WERI-Rb-1 (cell line): ENCODE measurements around the gene CCNJ.

Experiments
- DNase-seq: peaks from one replicate; pipeline ENCODE4 v3.0.0-alpha.2; 2020
- H3K27ac ChIP-seq: fragments of 250-450 bp; sonication (Bioruptor Pico); 2 replicates; pipeline ENCODE4 v1.5.1; 2020; ENCODE audit warnings: mild to moderate bottlenecking, moderate library complexity
- H3K27me3 ChIP-seq: fragments of 250-450 bp; sonication (Bioruptor Pico); 2 replicates; pipeline ENCODE4 v1.5.1; 2021; ENCODE audit warnings: mild to moderate bottlenecking, low read depth, moderate library complexity; ENCODE audit not compliant: insufficient read depth, severe bottlenecking
- H3K36me3 ChIP-seq: fragments of 250-450 bp; sonication (Bioruptor Pico); 2 replicates; pipeline ENCODE4 v1.5.1; 2020; ENCODE audit warnings: mild to moderate bottlenecking, moderate library complexity
- H3K4me3 ChIP-seq: 2 replicates; pipeline ENCODE4 v1.5.1; 2011; ENCODE audit warnings: low read depth, mild to moderate bottlenecking, control low read depth, low read length
- H3K9me3 ChIP-seq: fragments of 250-450 bp; sonication (Bioruptor Pico); 2 replicates; pipeline ENCODE4 v1.5.1; 2021; ENCODE audit warnings: mild to moderate bottlenecking, moderate library complexity; ENCODE audit not compliant: severe bottlenecking
- CTCF ChIP-seq: IDR thresholded peaks from 2 replicates; pipeline ENCODE4 v1.5.1; 2011; ENCODE audit warnings: low read depth, mild to moderate bottlenecking, control low read depth, inconsistent platforms, low read length

The CCNJ gene

GRCh38 chr10:96082748-96083147 is 39.4 kb downstream of the CCNJ start:
- no peaks in the 10 kb centered on the region for H3K9me3 ChIP-seq
- H3K27me3 ChIP-seq, result no peaks in the 10 kb centered on the region
- no peak overlapping the region for H3K4me3 ChIP-seq
- no peak for DNase-seq
- TF ChIP-seq CTCF, result no peak
- no peak overlapping the region for H3K27ac ChIP-seq
- H3K36me3 ChIP-seq, result no peaks in the 10 kb centered on the region

GRCh38 chr10:96089116-96089515 is 45.7 kb downstream of the CCNJ start:
- Histone ChIP-seq H3K27me3 (no peaks in the 10 kb centered on the region), H3K27ac (peak overlapping the region; percentile 99; the same call in 1 of the 2 replicates), H3K9me3 (peaks cover 7% of the 10 kb centered on the region), H3K4me3 (peak overlapping the region; percentile 85), H3K36me3 (no peaks in the 10 kb centered on the region; the same call in 1 of the 2 replicates)
- TF ChIP-seq CTCF, result no peak
- DNase-seq, result no peak

GRCh38 chr10:96089670-96090462 is 46.5 kb downstream of the CCNJ start:
- no peak for TF ChIP-seq CTCF
- no peaks in the 10 kb centered on the region for H3K27me3 ChIP-seq
- H3K4me3 ChIP-seq, result peak overlapping the region; percentile 85
- no peaks in the 10 kb centered on the region; the same call in 1 of the 2 replicates for H3K36me3 ChIP-seq
- peaks cover 7% of the 10 kb centered on the region for H3K9me3 ChIP-seq
- peak; percentile 95 for DNase-seq
- H3K27ac ChIP-seq, result peak overlapping the region; percentile 99

GRCh38 chr10:96090463-96090800 is 47.0 kb downstream of the CCNJ start:
- DNase-seq, result no peak
- peaks cover 7% of the 10 kb centered on the region for H3K9me3 ChIP-seq
- peak overlapping the region; percentile 99 for H3K27ac ChIP-seq
- H3K27me3 ChIP-seq, result no peaks in the 10 kb centered on the region
- TF ChIP-seq CTCF, result no peak
- no peaks in the 10 kb centered on the region; the same call in 1 of the 2 replicates for H3K36me3 ChIP-seq
- peak overlapping the region; percentile 85 for H3K4me3 ChIP-seq

- peaks cover 7% of the 10 kb centered on the region for H3K9me3 ChIP-seq
- no peak for DNase-seq
- no peak overlapping the region for H3K4me3 ChIP-seq
- no peak overlapping the region for H3K27ac ChIP-seq
- no peak for TF ChIP-seq CTCF
- H3K36me3 ChIP-seq, result no peaks in the 10 kb centered on the region; the same call in 1 of the 2 replicates
- H3K27me3 ChIP-seq, result no peaks in the 10 kb centered on the region
Observed at GRCh38 chr10:96092999-96093767, 49.8 kb downstream of the CCNJ start.
